IMR-90 (cell line): ENCODE data around the gene ITGB5. TPM values are rescaled to one million over a fixed set of nuclear protein-coding genes. Genes with fewer than 3 reads are reported as not detected.

Experiments used
- ATAC-seq: fragments of 200-7000 bp; cut with Tn5 transposase; 2 replicates; pipeline ENCODE4 v1.9.1; 2020; ENCODE audit warnings: low read depth, mild to moderate bottlenecking, moderate library complexity
- BruUV-seq: library from RNA; stranded (reverse); fragments of 400-500 nt; replicated peaks from 2 replicates; lab custom pipeline; 2021; lab: Mats Ljungman, UMichigan
- CTCF ChIA-PET: fragments of 300-600 bp; formaldehyde crosslinking; extraction: SDS; loops from one replicate; lab custom pipeline; 2021; ENCODE audit warnings: antibody characterized with exemption; lab: Yijun Ruan, JAX
- POLR2A ChIA-PET: fragments of 300-600 bp; sonication (Branson Sonifier 250); formaldehyde crosslinking; loops from one replicate; lab custom pipeline; 2022; ENCODE audit warnings: antibody characterized with exemption; ENCODE audit not compliant: unreplicated experiment; lab: Charles Lee
- DNase-seq: peaks from one replicate; pipeline ENCODE4 v3.0.0; 2013
- H2AFZ ChIP-seq: replicated peaks from 2 replicates; pipeline ENCODE3; 2013; ENCODE audit warnings: low read length, mild to moderate bottlenecking; ENCODE audit not compliant: poor library complexity
- H2AK5ac ChIP-seq: 2 replicates; pipeline ENCODE4 v1.6.1; 2013; ENCODE audit warnings: low read depth, low read length, inconsistent platforms
- H2AK9ac ChIP-seq: replicated peaks from 2 replicates; pipeline ENCODE3; 2013; ENCODE audit warnings: mild to moderate bottlenecking, low read depth, low read length, moderate library complexity; ENCODE audit not compliant: poor library complexity
- H2BK120ac ChIP-seq: 2 replicates; pipeline ENCODE4 v1.6.1; 2013; ENCODE audit warnings: low read depth, low read length, inconsistent platforms
- H2BK15ac ChIP-seq: 3 replicates; pipeline ENCODE4 v1.6.1; 2013; ENCODE audit warnings: low read depth, low read length, inconsistent platforms
- H2BK20ac ChIP-seq: 2 replicates; pipeline ENCODE4 v1.6.1; 2013; ENCODE audit warnings: low read depth, mild to moderate bottlenecking, inconsistent platforms, low read length, moderate library complexity
- H2BK5ac ChIP-seq: 2 replicates; pipeline ENCODE4 v1.6.1; 2013; ENCODE audit warnings: mild to moderate bottlenecking, low read depth, low read length, inconsistent platforms; ENCODE audit not compliant: poor library complexity, severe bottlenecking
- H3K14ac ChIP-seq: replicated peaks from 2 replicates; pipeline ENCODE4 v1.6.1; 2013; ENCODE audit warnings: low read depth, low read length, inconsistent platforms
- H3K18ac ChIP-seq: 2 replicates; pipeline ENCODE4 v1.6.1; 2013; ENCODE audit warnings: low read depth, low read length, control low read depth
- H3K23ac ChIP-seq: 2 replicates; pipeline ENCODE4 v1.6.1; 2013; ENCODE audit warnings: low read depth, low read length, inconsistent platforms
- H3K27ac ChIP-seq: 2 replicates; pipeline ENCODE4 v1.5.1; 2013; ENCODE audit warnings: mild to moderate bottlenecking, control low read depth, low read length; ENCODE audit not compliant: insufficient read depth
- H3K27me3 ChIP-seq: 2 replicates; pipeline ENCODE4 v1.6.1; 2013; ENCODE audit warnings: low read length; ENCODE audit not compliant: control insufficient read depth, insufficient read depth
- H3K36me3 ChIP-seq: 2 replicates; pipeline ENCODE4 v1.6.1; 2013; ENCODE audit warnings: low read length, mixed read lengths; ENCODE audit not compliant: control insufficient read depth, insufficient read depth
- H3K4ac ChIP-seq: 2 replicates; pipeline ENCODE4 v1.6.1; 2013; ENCODE audit warnings: low read depth, low read length, inconsistent platforms
- H3K4me1 ChIP-seq: 2 replicates; pipeline ENCODE4 v1.6.1; 2013; ENCODE audit warnings: low read length, mixed read lengths; ENCODE audit not compliant: control insufficient read depth, insufficient read depth
- H3K4me2 ChIP-seq: 2 replicates; pipeline ENCODE4 v1.6.1; 2013; ENCODE audit warnings: low read depth, mild to moderate bottlenecking, control low read depth, low read length, moderate library complexity
- H3K4me3 ChIP-seq: 2 replicates; pipeline ENCODE4 v1.5.1; 2013; ENCODE audit warnings: low read depth, mild to moderate bottlenecking, control low read depth, low read length, moderate library complexity; ENCODE audit not compliant: insufficient read depth
- H3K56ac ChIP-seq: 2 replicates; pipeline ENCODE4 v1.6.1; 2013; ENCODE audit warnings: low read length, inconsistent platforms; ENCODE audit not compliant: insufficient read depth; ENCODE audit errors: extremely low read depth
- H3K79me1 ChIP-seq, 2 experiments: 2 replicates each; pipeline ENCODE4 v1.6.1; 2013; ENCODE audit warnings: low read length in 2 of 2, inconsistent platforms in 1 of 2, low read depth in 1 of 2
- H3K9ac ChIP-seq: 2 replicates; pipeline ENCODE4 v1.6.1; 2013; ENCODE audit warnings: low read depth, low read length, control low read depth
- H3K9me1 ChIP-seq: 2 replicates; pipeline ENCODE4 v1.6.1; 2013; ENCODE audit warnings: low read length, inconsistent platforms; ENCODE audit not compliant: insufficient read depth
- H3K9me3 ChIP-seq: 2 replicates; pipeline ENCODE4 v1.6.1; 2013; ENCODE audit warnings: low read length; ENCODE audit not compliant: control insufficient read depth, insufficient read depth
- H4K20me1 ChIP-seq: 2 replicates; pipeline ENCODE4 v1.6.1; 2013; ENCODE audit warnings: low read length, inconsistent platforms; ENCODE audit not compliant: insufficient read depth
- H4K5ac ChIP-seq: 2 replicates; pipeline ENCODE4 v1.6.1; 2013; ENCODE audit warnings: mild to moderate bottlenecking, low read depth, low read length, control low read depth
- H4K8ac ChIP-seq, 2 experiments: 2 replicates each; pipeline ENCODE4 v1.6.1; 2013; ENCODE audit warnings: low read depth in 2 of 2, low read length in 2 of 2, control low read depth in 1 of 2, inconsistent platforms in 1 of 2
- H4K91ac ChIP-seq: 2 replicates; pipeline ENCODE4 v1.6.1; 2013; ENCODE audit warnings: low read depth, low read length, inconsistent platforms; ENCODE audit not compliant: insufficient read depth
- BHLHE40 ChIP-seq: fragments of 150-350 bp; IDR thresholded peaks from 2 replicates; pipeline ENCODE4 v1.6.1; 2016; ENCODE audit warnings: mild to moderate bottlenecking, low read depth, low read length
- CEBPB ChIP-seq: IDR thresholded peaks from 2 replicates; pipeline ENCODE4 v1.6.1; 2012; ENCODE audit warnings: low read depth, low read length, improper control_type of control experiment
- CHD1 ChIP-seq: IDR thresholded peaks from 2 replicates; pipeline ENCODE4 v1.6.1; 2012; ENCODE audit warnings: low read depth, low read length, improper control_type of control experiment
- CTCF ChIP-seq: conservative IDR thresholded peaks from 2 replicates; pipeline ENCODE4 v1.5.1; 2012; ENCODE audit warnings: mild to moderate bottlenecking, low read depth, low read length, improper control_type of control experiment
- FOS ChIP-seq: fragments of 150-350 bp; IDR thresholded peaks from 2 replicates; pipeline ENCODE4 v1.6.1; 2016; ENCODE audit warnings: low read depth, low read length
- MAFK ChIP-seq: IDR thresholded peaks from 2 replicates; pipeline ENCODE4 v1.6.1; 2012; ENCODE audit warnings: low read depth, low read length, improper control_type of control experiment
- MAZ ChIP-seq: IDR thresholded peaks from 2 replicates; pipeline ENCODE4 v1.6.1; 2012; ENCODE audit warnings: low read depth, mild to moderate bottlenecking, low read length, improper control_type of control experiment, moderate library complexity, borderline replicate concordance
- MXI1 ChIP-seq: IDR thresholded peaks from 2 replicates; pipeline ENCODE4 v1.6.1; 2012; ENCODE audit warnings: low read depth, mild to moderate bottlenecking, low read length, moderate library complexity, borderline replicate concordance
- NFE2L2 ChIP-seq: fragments of 150-350 bp; IDR thresholded peaks from 2 replicates; pipeline ENCODE4 v1.6.1; 2016; ENCODE audit warnings: low read depth, mild to moderate bottlenecking, low read length
- POLR2A ChIP-seq: IDR thresholded peaks from 2 replicates; pipeline ENCODE4 v1.6.1; 2012; ENCODE audit warnings: mild to moderate bottlenecking, low read depth, low read length
- RAD21 ChIP-seq: IDR thresholded peaks from 2 replicates; pipeline ENCODE4 v1.6.1; 2012; ENCODE audit warnings: low read length, improper control_type of control experiment
- RCOR1 ChIP-seq: IDR thresholded peaks from 2 replicates; pipeline ENCODE4 v1.6.1; 2012; ENCODE audit warnings: mild to moderate bottlenecking, low read length, improper control_type of control experiment; ENCODE audit not compliant: insufficient replicate concordance
- RFX5 ChIP-seq: IDR thresholded peaks from 2 replicates; pipeline ENCODE4 v1.8.0; 2012; ENCODE audit warnings: low read depth, mild to moderate bottlenecking, low read length, moderate library complexity
- SMC3 ChIP-seq: fragments of 150-350 bp; IDR thresholded peaks from 2 replicates; pipeline ENCODE4 v1.6.1; 2016; ENCODE audit warnings: low read depth, mild to moderate bottlenecking, antibody characterized with exemption, low read length, moderate library complexity
- WGBS, 2 experiments: methylation state at CpG; one replicate each; pipeline versions ENCODE4 v1.1.5 to v1.1.7; 2013; ENCODE audit warnings: missing lambda C conversion rate in 2 of 2; ENCODE audit not compliant: insufficient read length in 1 of 2; ENCODE audit errors: extremely low coverage in 2 of 2; 5-methylcytosine and 5-hydroxymethylcytosine counted together
- dilution Hi-C: fragments of 300-500 bp; cut with HindIII; formaldehyde crosslinking; loops from one replicate; pipeline ENCODE4 v1.14.3; 2018; ENCODE audit warnings: low sequenced_read_pairs; ENCODE audit not compliant: unreplicated experiment
- in situ Hi-C: fragments of 300-500 bp; cut with MboI; formaldehyde crosslinking; loops from 3 replicates; pipeline ENCODE4 v1.14.3; 2019; ENCODE audit warnings: low sequenced_read_pairs, inconsistent platforms, mixed read lengths
- intact Hi-C: fragments of 100-400 bp; cut with micrococcal nuclease; formaldehyde crosslinking; loops from 2 replicates; pipeline ENCODE4 v1.10.0; 2022
- polyA plus RNA-seq, 3 experiments: library from polyadenylated mRNA; depleted of rRNA; stranded (reverse); fragments of >200 nt; gene quantifications; 2 replicates each; pipeline ENCODE4 v1.2.3, GENCODE V29; 2012; ENCODE audit warnings: low replicate concordance in 1 of 3
- total RNA-seq: library from RNA; depleted of rRNA; stranded (reverse); fragments of >200 nt; gene quantifications from 2 replicates; pipeline ENCODE4 v1.2.3, GENCODE V29; 2012
- TF ChIP-seq, protein P1 (sequence below): fragments of 150-350 bp; IDR thresholded peaks from 2 replicates; pipeline ENCODE4 v1.6.1; 2016; ENCODE audit warnings: low read depth, mild to moderate bottlenecking, low read length, moderate library complexity, borderline replicate concordance
- TF ChIP-seq, protein P2 (sequence below): fragments of 150-350 bp; IDR thresholded peaks from 2 replicates; pipeline ENCODE4 v1.6.1; 2017; ENCODE audit warnings: mild to moderate bottlenecking, antibody characterized with exemption, low read length, low read depth

ITGB5 gene
- total and polyA plus RNA-seq, 2 of the 4 experiments (the other 2 are of a cell fraction): 85.0 to 101 TPM

GRCh38 chr3:124860599-124860998 is 26.6 kb downstream of the ITGB5 start:
- no peaks in the 10 kb centered on the region for H3K27me3 ChIP-seq
- peak; percentile 36; the same call in 1 of the 2 replicates for TF ChIP-seq FOS
- peak; percentile 61; the same call in 1 of the 2 replicates for TF ChIP-seq NFE2L2
- TF ChIP-seq POLR2A: no peak
- TF ChIP-seq SMC3: no peak
- TF ChIP-seq, protein P1, sequence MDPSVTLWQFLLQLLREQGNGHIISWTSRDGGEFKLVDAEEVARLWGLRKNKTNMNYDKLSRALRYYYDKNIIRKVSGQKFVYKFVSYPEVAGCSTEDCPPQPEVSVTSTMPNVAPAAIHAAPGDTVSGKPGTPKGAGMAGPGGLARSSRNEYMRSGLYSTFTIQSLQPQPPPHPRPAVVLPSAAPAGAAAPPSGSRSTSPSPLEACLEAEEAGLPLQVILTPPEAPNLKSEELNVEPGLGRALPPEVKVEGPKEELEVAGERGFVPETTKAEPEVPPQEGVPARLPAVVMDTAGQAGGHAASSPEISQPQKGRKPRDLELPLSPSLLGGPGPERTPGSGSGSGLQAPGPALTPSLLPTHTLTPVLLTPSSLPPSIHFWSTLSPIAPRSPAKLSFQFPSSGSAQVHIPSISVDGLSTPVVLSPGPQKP: no peak
- TF ChIP-seq RFX5: no peak
- no peak for TF ChIP-seq MAZ
- no peak for TF ChIP-seq RCOR1
- TF ChIP-seq MAFK: peak; percentile 64; the same call in 1 of the 2 replicates
- TF ChIP-seq CTCF: no peak
- no peak for TF ChIP-seq MXI1
- no peak for TF ChIP-seq CHD1
- no peak for TF ChIP-seq BHLHE40
- TF ChIP-seq CEBPB: no peak
- 0 out of 2 replicates have a peak, but pooled peaks have one; percentile 20 for TF ChIP-seq RAD21
- TF ChIP-seq, protein P2, sequence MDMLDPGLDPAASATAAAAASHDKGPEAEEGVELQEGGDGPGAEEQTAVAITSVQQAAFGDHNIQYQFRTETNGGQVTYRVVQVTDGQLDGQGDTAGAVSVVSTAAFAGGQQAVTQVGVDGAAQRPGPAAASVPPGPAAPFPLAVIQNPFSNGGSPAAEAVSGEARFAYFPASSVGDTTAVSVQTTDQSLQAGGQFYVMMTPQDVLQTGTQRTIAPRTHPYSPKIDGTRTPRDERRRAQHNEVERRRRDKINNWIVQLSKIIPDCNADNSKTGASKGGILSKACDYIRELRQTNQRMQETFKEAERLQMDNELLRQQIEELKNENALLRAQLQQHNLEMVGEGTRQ: no peak
- H2BK20ac ChIP-seq: peak overlapping the region; percentile 85
- WGBS, 2 experiments: no CpG with 5 or more reads among the region's 1 CpG
- peak overlapping the region; percentile 81; the same call in 1 of the 2 replicates for H2AK5ac ChIP-seq
- ATAC-seq (peak; percentile 82), DNase-seq (peak; percentile 96)
- H3K18ac ChIP-seq: peak overlapping the region; percentile 12
- no peak overlapping the region for H4K5ac ChIP-seq
- ChIA-PET POLR2A (no interaction called here), CTCF (no interaction called here)
- peak overlapping the region; percentile 88 for H2BK120ac ChIP-seq
- peak overlapping the region; percentile 84 for H3K4ac ChIP-seq
- peak overlapping the region in 1 of 2 experiments; percentile 57; a peak in 1 of 4 replicates for H4K8ac ChIP-seq
- H3K4me1 ChIP-seq: peaks cover 11% of the 10 kb centered on the region
- H3K14ac ChIP-seq: peak overlapping the region; percentile 19; the same call in 1 of the 2 replicates
- H2AK9ac ChIP-seq: no peak overlapping the region
- H3K9me1 ChIP-seq: peaks cover 21% of the 10 kb centered on the region
- H4K20me1 ChIP-seq: peaks cover 15% of the 10 kb centered on the region
- intact Hi-C loops: no loop called here
- H2BK5ac ChIP-seq: peak overlapping the region; percentile 87
- H3K36me3 ChIP-seq: peaks cover 2% of the 10 kb centered on the region
- H3K9ac ChIP-seq: no peak overlapping the region
- no peaks in the 10 kb centered on the region for H3K9me3 ChIP-seq
- peak overlapping the region; percentile 49 for H3K4me2 ChIP-seq
- no peak overlapping the region for H2AFZ ChIP-seq
- in situ Hi-C loops: no loop called here
- peak overlapping the region; percentile 20; the same call in 1 of the 2 replicates for H3K23ac ChIP-seq
- peak overlapping the region; percentile 67 for H3K27ac ChIP-seq
- H3K4me3 ChIP-seq: no peak overlapping the region
- peak overlapping the region; percentile 48; the same call in 1 of the 2 replicates for H3K56ac ChIP-seq
- BruUV-seq: no TSS peak
- dilution Hi-C loops: no loop called here
- H4K91ac ChIP-seq: peak overlapping the region; percentile 34
- peaks cover 19 to 62% of the 10 kb centered on the region in 2 experiments for H3K79me1 ChIP-seq
- peak overlapping the region; percentile 33; the same call in 1 of the 3 replicates for H2BK15ac ChIP-seq
